Type B pancreatic cell (in vitro differentiated cells): ENCODE results near the gene PLEKHA8. TPM values are rescaled to one million over a fixed set of nuclear protein-coding genes. Genes with fewer than 3 reads are reported as not detected.

Experiments used
- DNase-seq: peaks from one replicate; pipeline ENCODE4 v3.0.0; 2021; ENCODE audit warnings: mixed read lengths; ENCODE audit not compliant: unreplicated experiment; ENCODE audit errors: extremely low spot score
- H3K27ac Mint-ChIP-seq: 2 replicates; pipeline ENCODE4 v1.8.0; 2021; ENCODE audit warnings: mild to moderate bottlenecking, mixed read lengths
- H3K27me3 Mint-ChIP-seq: 2 replicates; pipeline ENCODE4 v1.8.0; 2021; ENCODE audit warnings: mixed read lengths
- H3K36me3 Mint-ChIP-seq: 2 replicates; pipeline ENCODE4 v1.8.0; 2021; ENCODE audit warnings: mixed read lengths
- H3K4me1 Mint-ChIP-seq: one replicate; pipeline ENCODE4 v1.8.0; 2021; ENCODE audit warnings: mixed read lengths; ENCODE audit not compliant: unreplicated experiment
- H3K4me3 Mint-ChIP-seq: 2 replicates; pipeline ENCODE4 v1.8.0; 2021; ENCODE audit warnings: mild to moderate bottlenecking, mixed read lengths
- H3K9me3 Mint-ChIP-seq: 2 replicates; pipeline ENCODE4 v1.8.0; 2021; ENCODE audit warnings: mixed read lengths
- CTCF ChIP-seq: fragments of 200-600 bp; sonication (generic); conservative IDR thresholded peaks from 2 replicates; pipeline ENCODE4 v1.5.0; 2021; ENCODE audit warnings: antibody characterized with exemption, mild to moderate bottlenecking
- total RNA-seq: library from RNA; stranded (reverse); gene quantifications from 2 replicates; pipeline ENCODE4 v1.2.1, GENCODE V29; 2021; ENCODE audit warnings: low replicate concordance

Gene PLEKHA8
- total RNA-seq, 1 donor from 2014 or later = 46.0 TPM

GRCh38 chr7:30029696-30030095 is 1.5 kb downstream of the PLEKHA8 start:
- no peak for DNase-seq
- H3K36me3 Mint-ChIP-seq = peaks cover 4% of the 10 kb centered on the region
- H3K27me3 Mint-ChIP-seq = no peaks in the 10 kb centered on the region
- no peaks in the 10 kb centered on the region for H3K9me3 Mint-ChIP-seq
- no peak overlapping the region for H3K27ac Mint-ChIP-seq
- H3K4me1 Mint-ChIP-seq = peaks cover 31% of the 10 kb centered on the region
- TF ChIP-seq CTCF = peak; percentile 37
- H3K4me3 Mint-ChIP-seq = no peak overlapping the region

- Mint-ChIP-seq H3K36me3 (peaks cover 13% of the 10 kb centered on the region), H3K27ac (peak overlapping the region; percentile 62), H3K4me3 (peak overlapping the region; percentile 26), H3K4me1 (peaks cover 16% of the 10 kb centered on the region), H3K9me3 (no peaks in the 10 kb centered on the region), H3K27me3 (no peaks in the 10 kb centered on the region)
- no peak for DNase-seq
- TF ChIP-seq CTCF = no peak
Observed at GRCh38 chr7:30032310-30033125, 4.3 kb downstream of the PLEKHA8 start.

GRCh38 chr7:30034501-30034900 is 6.3 kb downstream of the PLEKHA8 start:
- Mint-ChIP-seq H3K27me3 (no peaks in the 10 kb centered on the region), H3K4me3 (no peak overlapping the region), H3K27ac (no peak overlapping the region), H3K36me3 (peaks cover 19% of the 10 kb centered on the region), H3K9me3 (no peaks in the 10 kb centered on the region), H3K4me1 (peaks cover 20% of the 10 kb centered on the region)
- DNase-seq = no peak
- TF ChIP-seq CTCF = no peak

GRCh38 chr7:30036220-30036619 is 8.0 kb downstream of the PLEKHA8 start:
- Mint-ChIP-seq H3K4me1 (peaks cover 25% of the 10 kb centered on the region), H3K27ac (no peak overlapping the region), H3K36me3 (peaks cover 26% of the 10 kb centered on the region), H3K27me3 (no peaks in the 10 kb centered on the region), H3K4me3 (no peak overlapping the region), H3K9me3 (no peaks in the 10 kb centered on the region)
- DNase-seq = no peak
- TF ChIP-seq CTCF = no peak

- Mint-ChIP-seq H3K4me3 (no peak overlapping the region), H3K36me3 (peaks cover 33% of the 10 kb centered on the region), H3K27ac (peak overlapping the region; percentile 17), H3K27me3 (no peaks in the 10 kb centered on the region), H3K4me1 (peaks cover 25% of the 10 kb centered on the region), H3K9me3 (peaks cover 8% of the 10 kb centered on the region)
- TF ChIP-seq CTCF = no peak
- no peak for DNase-seq
Observed at GRCh38 chr7:30038196-30038980, 10.2 kb downstream of the PLEKHA8 start.
